Hippocampal formation (tissue), 2 donors: Measurements from ENCODE around the gene PTPRO.

Experiments
- DNase-seq, 2 donors: peaks; one replicate each; lab custom pipeline; 2025; lab: John Stamatoyannopoulos, UW

The PTPRO gene

DNA sequence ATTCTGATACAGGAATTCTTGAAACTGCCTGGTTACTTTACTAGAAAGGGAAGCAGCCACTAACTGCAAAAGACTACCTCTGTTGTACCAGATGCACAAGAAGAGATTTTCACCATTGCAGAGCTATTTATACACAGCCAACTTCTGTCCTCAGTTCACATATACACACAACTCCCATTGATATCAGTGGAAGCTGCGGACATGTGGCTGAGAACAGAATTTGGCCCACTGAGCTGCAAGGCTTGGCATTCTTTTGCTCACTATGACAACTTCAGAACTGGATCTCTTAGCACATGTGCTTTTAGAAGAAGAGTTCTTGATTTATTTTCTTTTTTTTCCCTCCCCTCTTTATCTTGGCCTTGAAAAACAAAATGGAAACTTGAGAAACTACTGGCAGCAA lies 28.3 kb downstream of the PTPRO start:
- DNase-seq = peak in 1 of 2 donors; percentile 40

DNA sequence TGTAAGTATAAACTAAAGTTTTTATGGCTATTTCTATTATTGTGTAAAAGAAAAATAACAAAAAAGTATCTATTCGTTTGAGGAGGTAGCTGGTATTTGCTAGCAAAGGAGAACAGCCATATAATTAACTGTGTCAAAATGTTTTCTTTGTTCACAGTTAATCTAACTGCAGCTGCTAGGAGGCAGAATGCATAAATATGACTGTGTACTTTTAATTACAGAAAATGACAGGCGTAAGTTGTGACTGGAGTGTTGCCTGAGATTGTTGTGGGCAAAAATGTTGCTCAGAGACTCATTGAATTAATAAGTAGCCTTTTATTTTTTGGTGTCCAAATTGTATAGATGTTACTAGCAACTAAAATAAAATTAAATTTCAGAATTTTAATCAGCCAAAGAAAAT lies 33.5 kb downstream of the PTPRO start:
- no peak for DNase-seq

GRCh38 chr12:15356951-15357364 lies 34.6 kb downstream of the PTPRO start:
- DNase-seq = peak in 1 of 2 donors; percentile 6

- no peak for DNase-seq
Observed at GRCh38 chr12:15364221-15365160, 42.2 kb downstream of the PTPRO start.

DNA sequence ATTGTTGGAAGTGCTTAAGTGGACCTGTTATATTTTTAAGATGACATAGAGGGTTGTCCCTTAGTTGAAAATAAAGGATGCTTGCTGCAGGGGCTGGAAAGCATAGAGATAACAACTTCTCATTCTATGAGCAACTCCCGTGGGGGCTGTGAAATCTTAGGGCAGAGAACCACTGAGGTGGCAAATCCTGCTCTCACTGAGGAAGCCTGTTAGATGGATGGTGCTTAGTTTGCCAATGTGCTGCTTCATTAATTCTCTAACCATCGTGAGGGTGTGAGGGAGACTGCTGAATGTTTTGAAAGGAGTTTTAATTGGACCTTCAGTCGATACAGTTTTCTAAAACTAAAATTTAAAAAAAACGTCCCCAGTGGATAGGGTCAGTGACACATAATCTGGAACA lies 46.5 kb downstream of the PTPRO start:
- DNase-seq = no peak

DNA sequence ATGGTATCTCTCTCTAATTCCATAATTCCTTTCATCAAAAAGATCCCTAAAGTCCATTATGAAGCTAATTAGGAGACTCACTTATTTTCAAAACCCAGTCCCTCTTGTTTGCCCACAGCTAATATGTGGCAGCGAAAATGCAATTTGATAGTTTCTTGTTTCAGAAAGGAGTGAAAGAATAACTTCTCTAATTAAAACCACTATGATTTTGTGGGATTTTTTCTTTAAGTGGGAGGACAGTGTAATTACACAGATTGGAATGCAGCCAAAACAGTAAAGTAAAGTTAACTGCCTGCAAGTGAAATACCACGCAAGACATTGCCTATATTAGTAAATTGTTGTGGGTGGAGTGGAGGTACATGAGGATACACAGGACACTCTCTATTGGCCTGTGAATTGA lies 50.0 kb downstream of the PTPRO start:
- no peak for DNase-seq

GRCh38 chr12:15387772-15388171 lies 65.5 kb downstream of the PTPRO start:
- DNase-seq = no peak

GRCh38 chr12:15389561-15389960 lies 67.3 kb downstream of the PTPRO start:
- DNase-seq = no peak

GRCh38 chr12:15393037-15393436 lies 70.7 kb downstream of the PTPRO start:
- no peak for DNase-seq

DNA sequence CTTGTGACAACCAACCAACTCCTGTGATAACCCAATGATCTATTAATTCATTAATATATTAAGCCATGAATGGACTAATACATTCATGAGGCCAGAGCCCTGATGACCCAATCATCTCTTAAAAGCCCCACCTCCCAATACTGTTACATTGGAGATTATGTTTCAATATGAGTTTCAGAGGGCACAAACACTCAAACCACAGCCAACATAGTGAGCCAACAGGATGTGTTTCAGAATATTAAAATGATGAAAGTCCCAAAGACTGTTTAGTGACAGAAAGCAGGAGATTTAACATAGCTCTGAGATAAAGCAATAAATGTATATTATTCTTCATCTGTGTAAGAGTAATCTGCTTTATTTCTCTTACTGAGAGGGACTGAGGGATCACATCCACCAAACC lies 71.7 kb downstream of the PTPRO start:
- DNase-seq = no peak

DNA sequence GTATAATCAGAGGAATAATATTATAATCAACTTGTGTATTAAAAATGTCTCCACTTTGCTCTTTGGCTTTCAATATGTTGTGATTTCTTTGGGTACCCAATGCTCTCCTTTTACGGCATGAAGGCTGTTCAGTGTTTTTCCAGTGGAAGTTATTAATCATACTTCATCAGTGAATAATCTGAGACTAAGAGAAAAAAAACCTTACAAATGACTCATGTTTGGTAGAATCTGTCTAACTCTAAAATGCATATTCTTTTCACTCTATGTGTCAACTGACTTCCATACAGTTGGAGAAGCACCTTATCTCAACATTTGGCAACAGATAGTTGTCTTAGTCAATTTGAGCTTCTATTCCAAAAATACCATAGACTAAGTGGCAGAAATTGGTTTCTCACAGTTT lies 82.2 kb downstream of the PTPRO start:
- DNase-seq = peak in 1 of 2 donors; percentile 13

DNA sequence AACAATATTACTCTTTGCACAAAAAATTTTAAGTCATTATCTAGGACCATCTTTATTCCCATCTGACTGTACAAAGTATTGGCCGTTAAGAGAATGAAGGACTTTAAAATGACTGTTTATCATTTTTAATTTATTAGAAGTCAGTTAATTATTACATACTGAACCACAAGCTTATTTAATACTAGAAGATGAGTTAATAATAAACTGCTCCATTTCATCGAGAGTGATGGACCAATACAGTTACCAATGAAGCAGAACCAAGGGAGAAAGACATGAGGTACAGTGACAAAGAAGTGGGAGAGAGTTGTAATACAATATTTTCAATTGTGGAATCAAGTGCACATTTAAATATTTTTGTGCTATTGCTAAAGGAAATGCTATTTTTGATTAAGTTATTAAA lies 83.3 kb downstream of the PTPRO start:
- DNase-seq = no peak

- no peak for DNase-seq
Observed at GRCh38 chr12:15407025-15407424, 84.7 kb downstream of the PTPRO start.

- DNase-seq = no peak
Observed at GRCh38 chr12:15411842-15412241, 89.5 kb downstream of the PTPRO start.

- no peak for DNase-seq
Observed at GRCh38 chr12:15417691-15418090, 95.4 kb downstream of the PTPRO start.

DNA sequence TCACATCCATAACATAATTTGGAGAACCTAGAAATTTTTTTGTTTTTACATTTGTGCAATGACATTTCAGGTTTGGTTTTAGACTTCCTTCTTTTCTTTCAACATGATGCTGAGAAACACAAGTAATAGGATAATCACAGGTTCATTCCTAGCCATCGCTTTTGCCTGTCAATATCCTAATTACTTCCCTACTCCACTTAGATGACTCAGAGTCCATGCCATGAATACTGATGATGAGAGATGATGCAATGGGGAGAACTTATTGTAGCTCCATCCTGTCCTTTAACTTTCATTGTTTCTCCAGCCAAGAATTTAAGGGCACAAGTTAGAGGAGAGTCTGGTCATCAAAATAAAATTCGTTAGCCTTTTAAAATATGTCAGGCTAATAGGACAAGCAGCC lies 101.3 kb downstream of the PTPRO start:
- DNase-seq = no peak

DNA sequence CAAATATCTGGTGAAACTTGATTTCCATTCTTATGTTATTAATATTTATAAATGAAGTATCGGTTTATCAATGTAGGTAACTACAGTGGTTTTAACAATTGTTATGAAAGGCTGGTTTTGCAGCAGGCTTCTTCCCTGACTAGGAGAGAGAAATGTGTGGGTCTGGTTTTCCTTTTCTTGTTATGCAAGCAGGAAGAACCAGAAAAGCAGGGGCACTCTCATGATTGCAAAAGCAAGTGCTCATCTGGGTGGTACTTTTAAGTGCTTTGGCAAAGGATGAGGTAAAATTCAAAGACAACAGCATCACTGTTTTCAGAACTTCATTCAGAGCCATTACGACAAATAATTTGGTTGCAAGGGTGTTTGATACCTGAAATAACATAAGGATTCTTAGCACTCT lies 105.6 kb downstream of the PTPRO start:
- DNase-seq = no peak

DNA sequence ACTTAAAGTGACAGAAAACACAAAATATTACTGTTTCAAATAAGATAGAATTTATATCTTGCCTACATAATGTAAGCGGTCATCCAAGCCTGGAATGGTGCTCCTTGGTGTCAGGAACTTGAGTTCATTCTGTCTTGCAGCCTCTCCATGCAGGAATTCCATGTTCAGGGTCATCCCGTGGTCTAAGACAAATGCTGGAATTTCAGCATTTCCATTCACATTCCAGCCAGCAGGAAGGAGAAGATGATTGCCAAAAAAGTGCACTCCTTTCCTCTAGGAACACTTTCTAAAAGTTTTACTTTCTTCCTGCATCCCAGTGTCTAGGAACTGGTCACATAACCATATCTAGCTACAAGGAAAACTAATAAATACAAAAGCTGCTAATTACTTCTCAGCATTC lies 106.3 kb downstream of the PTPRO start:
- no peak for DNase-seq

GRCh38 chr12:15429262-15429661 lies 107.0 kb downstream of the PTPRO start:
- no peak for DNase-seq

GRCh38 chr12:15435597-15435996 lies 113.3 kb downstream of the PTPRO start:
- DNase-seq = no peak

DNA sequence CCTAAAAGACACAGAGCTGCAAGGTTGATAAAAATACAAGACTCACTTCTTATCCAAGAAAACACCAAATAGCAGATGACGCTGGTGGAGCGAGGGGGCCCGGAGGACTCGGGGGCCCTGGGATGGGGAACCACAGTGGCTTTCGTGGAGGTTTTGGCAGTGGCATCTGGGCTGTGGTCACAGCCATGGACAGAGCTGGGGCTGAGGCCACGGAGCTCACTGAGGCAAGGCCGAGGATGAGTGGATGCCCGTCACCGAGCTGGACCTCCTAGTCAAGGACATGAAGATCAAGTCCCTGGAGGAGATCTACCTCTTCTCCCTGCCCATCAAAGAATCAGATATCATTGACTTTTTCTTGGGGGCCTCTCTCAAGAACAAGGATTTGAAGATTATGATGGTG lies 117.2 kb downstream of the PTPRO start:
- no peak for DNase-seq

- no peak for DNase-seq
Observed at GRCh38 chr12:15443050-15443449, 120.7 kb downstream of the PTPRO start.

DNA sequence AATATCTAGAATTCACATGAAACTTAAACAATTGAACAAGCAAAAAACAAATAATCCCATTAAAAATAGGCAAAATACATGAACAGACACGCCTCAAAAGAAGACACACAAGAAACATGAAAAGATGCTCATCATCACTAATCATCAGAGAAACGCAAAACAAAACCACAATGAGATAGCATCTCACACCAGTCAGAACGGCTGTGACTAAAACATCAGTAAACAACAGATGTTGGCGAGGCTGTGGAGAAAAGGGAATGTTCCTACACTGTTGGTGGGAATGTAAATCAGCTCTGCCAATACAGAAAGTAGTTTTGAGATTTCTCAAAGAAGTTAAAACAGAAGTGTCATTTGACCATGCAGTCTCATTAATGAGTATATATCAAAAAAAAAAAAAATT lies 121.3 kb downstream of the PTPRO start:
- no peak for DNase-seq

GRCh38 chr12:15444523-15444922 lies 122.2 kb downstream of the PTPRO start:
- DNase-seq = no peak
